ENCODE results near the gene UBE2A.

Gene UBE2A

GRCh38 chrX:119607018-119607389 is 32.6 kb downstream of the UBE2A start:
- Histone ChIP-seq H3K27ac (ENCODE audit: low read depth, low read length) (no peak overlapping the region), H3K4me3 (ENCODE audit: low read depth, low read length) (peak overlapping the region; percentile 97), H3K9ac (ENCODE audit: low read length) (no peak overlapping the region)

GRCh38 chrX:119614776-119615175 is 40.4 kb downstream of the UBE2A start:
- Histone ChIP-seq H3K27ac (ENCODE audit: low read depth, low read length) (no peak overlapping the region), H3K4me3 (ENCODE audit: low read depth, low read length) (no peak overlapping the region), H3K9ac (ENCODE audit: low read length) (no peak overlapping the region), H3K4me1 (ENCODE audit: control insufficient read depth, insufficient read depth, low read length) (peaks cover 25% of the 10 kb centered on the region), H3K9me3 (ENCODE audit: control insufficient read depth, insufficient read depth, low read depth, low read length) (no peaks in the 10 kb centered on the region; the same call in 1 of the 2 replicates), H3K36me3 (ENCODE audit: control insufficient read depth, insufficient read depth, low read length) (no peaks in the 10 kb centered on the region), H3K27me3 (ENCODE audit: control insufficient read depth, insufficient read depth, low read length) (no peaks in the 10 kb centered on the region)

More at GRCh38 chrX:119607018-119607389, 32.6 kb downstream of the UBE2A start:
- H3K27me3 ChIP-seq (ENCODE audit: control insufficient read depth, insufficient read depth, low read length), result peaks cover 12% of the 10 kb centered on the region
- H3K9me3 ChIP-seq (ENCODE audit: control insufficient read depth, insufficient read depth, low read depth, low read length), result peaks cover 3% of the 10 kb centered on the region; the same call in 1 of the 2 replicates
- H3K4me1 ChIP-seq (ENCODE audit: control insufficient read depth, insufficient read depth, low read length), result peaks cover 8% of the 10 kb centered on the region; the same call in 1 of the 2 replicates
- H3K36me3 ChIP-seq (ENCODE audit: control insufficient read depth, insufficient read depth, low read length), result peaks cover 3% of the 10 kb centered on the region; the same call in 1 of the 2 replicates

- Histone ChIP-seq H3K9me3 (ENCODE audit: control insufficient read depth, insufficient read depth, low read depth, low read length) (no peaks in the 10 kb centered on the region; the same call in 1 of the 2 replicates), H3K27ac (ENCODE audit: low read depth, low read length) (no peak overlapping the region), H3K27me3 (ENCODE audit: control insufficient read depth, insufficient read depth, low read length) (no peaks in the 10 kb centered on the region), H3K36me3 (ENCODE audit: control insufficient read depth, insufficient read depth, low read length) (no peaks in the 10 kb centered on the region), H3K4me1 (ENCODE audit: control insufficient read depth, insufficient read depth, low read length) (peaks cover 25% of the 10 kb centered on the region), H3K9ac (ENCODE audit: low read length) (no peak overlapping the region), H3K4me3 (ENCODE audit: low read depth, low read length) (no peak overlapping the region)
These were observed 43.3 kb downstream of the UBE2A start for GRCh38 chrX:119617517-119618164.

GRCh38 chrX:119618439-119618838 is 44.1 kb downstream of the UBE2A start:
- Histone ChIP-seq H3K36me3 (ENCODE audit: control insufficient read depth, insufficient read depth, low read length) (no peaks in the 10 kb centered on the region), H3K4me1 (ENCODE audit: control insufficient read depth, insufficient read depth, low read length) (peaks cover 25% of the 10 kb centered on the region), H3K4me3 (ENCODE audit: low read depth, low read length) (no peak overlapping the region), H3K9me3 (ENCODE audit: control insufficient read depth, insufficient read depth, low read depth, low read length) (no peaks in the 10 kb centered on the region; the same call in 1 of the 2 replicates), H3K27ac (ENCODE audit: low read depth, low read length) (no peak overlapping the region), H3K27me3 (ENCODE audit: control insufficient read depth, insufficient read depth, low read length) (no peaks in the 10 kb centered on the region), H3K9ac (ENCODE audit: low read length) (no peak overlapping the region)

GRCh38 chrX:119622356-119623232 is 48.2 kb downstream of the UBE2A start:
- Histone ChIP-seq H3K27ac (ENCODE audit: low read depth, low read length) (no peak overlapping the region), H3K36me3 (ENCODE audit: control insufficient read depth, insufficient read depth, low read length) (peaks cover 17% of the 10 kb centered on the region; the same call in 1 of the 2 replicates)

GRCh38 chrX:119624417-119624816 is 50.1 kb downstream of the UBE2A start:
- Histone ChIP-seq H3K27me3 (ENCODE audit: control insufficient read depth, insufficient read depth, low read length) (no peaks in the 10 kb centered on the region), H3K27ac (ENCODE audit: low read depth, low read length) (no peak overlapping the region), H3K9me3 (ENCODE audit: control insufficient read depth, insufficient read depth, low read depth, low read length) (no peaks in the 10 kb centered on the region; the same call in 1 of the 2 replicates), H3K4me3 (ENCODE audit: low read depth, low read length) (no peak overlapping the region), H3K9ac (ENCODE audit: low read length) (no peak overlapping the region), H3K36me3 (ENCODE audit: control insufficient read depth, insufficient read depth, low read length) (peaks cover 24% of the 10 kb centered on the region; the same call in 1 of the 2 replicates), H3K4me1 (ENCODE audit: control insufficient read depth, insufficient read depth, low read length) (no peaks in the 10 kb centered on the region; the same call in 1 of the 2 replicates)

More at GRCh38 chrX:119622356-119623232, 48.2 kb downstream of the UBE2A start:
- peaks cover 12% of the 10 kb centered on the region for H3K4me1 ChIP-seq (ENCODE audit: control insufficient read depth, insufficient read depth, low read length)
- no peak overlapping the region for H3K4me3 ChIP-seq (ENCODE audit: low read depth, low read length)
- no peak overlapping the region for H3K9ac ChIP-seq (ENCODE audit: low read length)
- no peaks in the 10 kb centered on the region; the same call in 1 of the 2 replicates for H3K9me3 ChIP-seq (ENCODE audit: control insufficient read depth, insufficient read depth, low read depth, low read length)
- no peaks in the 10 kb centered on the region for H3K27me3 ChIP-seq (ENCODE audit: control insufficient read depth, insufficient read depth, low read length)

- Histone ChIP-seq H3K9ac (ENCODE audit: low read length) (no peak overlapping the region), H3K27ac (ENCODE audit: low read depth, low read length) (no peak overlapping the region), H3K36me3 (ENCODE audit: control insufficient read depth, insufficient read depth, low read length) (peaks cover 29% of the 10 kb centered on the region; the same call in 1 of the 2 replicates), H3K9me3 (ENCODE audit: control insufficient read depth, insufficient read depth, low read depth, low read length) (no peaks in the 10 kb centered on the region; the same call in 1 of the 2 replicates), H3K4me1 (ENCODE audit: control insufficient read depth, insufficient read depth, low read length) (no peaks in the 10 kb centered on the region), H3K27me3 (ENCODE audit: control insufficient read depth, insufficient read depth, low read length) (no peaks in the 10 kb centered on the region), H3K4me3 (ENCODE audit: low read depth, low read length) (no peak overlapping the region)
These were observed 50.7 kb downstream of the UBE2A start for GRCh38 chrX:119624951-119625668.

GRCh38 chrX:119625843-119626242 is 51.5 kb downstream of the UBE2A start:
- Histone ChIP-seq H3K27ac (ENCODE audit: low read depth, low read length) (no peak overlapping the region), H3K36me3 (ENCODE audit: control insufficient read depth, insufficient read depth, low read length) (peaks cover 32% of the 10 kb centered on the region; the same call in 1 of the 2 replicates), H3K4me3 (ENCODE audit: low read depth, low read length) (no peak overlapping the region), H3K9ac (ENCODE audit: low read length) (no peak overlapping the region), H3K9me3 (ENCODE audit: control insufficient read depth, insufficient read depth, low read depth, low read length) (no peaks in the 10 kb centered on the region; the same call in 1 of the 2 replicates), H3K27me3 (ENCODE audit: control insufficient read depth, insufficient read depth, low read length) (no peaks in the 10 kb centered on the region), H3K4me1 (ENCODE audit: control insufficient read depth, insufficient read depth, low read length) (no peaks in the 10 kb centered on the region)
